ENCODE data around the gene AK5. TPM values are rescaled to one million over a fixed set of nuclear protein-coding genes. Genes with fewer than 3 reads are reported as not detected.

AK5 gene
- not detected for total RNA-seq
- long read RNA-seq, result 0 reads

GRCh38 chr1:77281491-77282186, at the start of gene AK5:
Gene AK5, plus strand, starts transcription at chr1:77282019. Its CDS starts 295 bp downstream, at chr1:77282314.
- peak; percentile 87 for DNase-seq (ENCODE audit: low spot score)

GRCh38 chr1:77232829-77233228, 49.0 kb upstream of the AK5 start:
- DNase-seq (ENCODE audit: low spot score), result no peak

- DNase-seq (ENCODE audit: low spot score), result no peak
These were observed 47.7 kb upstream of the AK5 start for GRCh38 chr1:77234096-77234495.

GRCh38 chr1:77234943-77235342, 46.9 kb upstream of the AK5 start:
- DNase-seq (ENCODE audit: low spot score), result no peak

- DNase-seq (ENCODE audit: low spot score), result no peak
These were observed 43.4 kb upstream of the AK5 start for GRCh38 chr1:77238462-77238861.

GRCh38 chr1:77239311-77239710, 42.5 kb upstream of the AK5 start:
- DNase-seq (ENCODE audit: low spot score), result no peak

- no peak for DNase-seq (ENCODE audit: low spot score)
These were observed 36.0 kb upstream of the AK5 start for GRCh38 chr1:77245830-77246229.

GRCh38 chr1:77250126-77250525, 31.7 kb upstream of the AK5 start:
- no peak for DNase-seq (ENCODE audit: low spot score)

- DNase-seq (ENCODE audit: low spot score), result no peak
These were observed 28.6 kb upstream of the AK5 start for GRCh38 chr1:77253211-77253610.

GRCh38 chr1:77263708-77264107, 18.1 kb upstream of the AK5 start:
- no peak for DNase-seq (ENCODE audit: low spot score)

- DNase-seq (ENCODE audit: low spot score), result no peak
These were observed 16.6 kb upstream of the AK5 start for GRCh38 chr1:77265180-77265579.

- no peak for DNase-seq (ENCODE audit: low spot score)
These were observed 14.8 kb upstream of the AK5 start for GRCh38 chr1:77267035-77267434.

GRCh38 chr1:77271852-77272580, 9.8 kb upstream of the AK5 start:
- DNase-seq (ENCODE audit: low spot score), result no peak

- no peak for DNase-seq (ENCODE audit: low spot score)
These were observed 7.9 kb upstream of the AK5 start for GRCh38 chr1:77273891-77274290.

- DNase-seq (ENCODE audit: low spot score), result no peak
These were observed 6.6 kb upstream of the AK5 start for GRCh38 chr1:77275194-77275593.

GRCh38 chr1:77276941-77277340, 4.9 kb upstream of the AK5 start:
- no peak for DNase-seq (ENCODE audit: low spot score)

- no peak for DNase-seq (ENCODE audit: low spot score)
These were observed 1.9 kb upstream of the AK5 start for GRCh38 chr1:77279929-77280328.

- DNase-seq (ENCODE audit: low spot score), result no peak
These were observed 857 bp upstream of the AK5 start for GRCh38 chr1:77280962-77281361.

GRCh38 chr1:77282187-77282865, 507 bp downstream of the AK5 start:
- no peak for DNase-seq (ENCODE audit: low spot score)

GRCh38 chr1:77282866-77283539, 1.2 kb downstream of the AK5 start:
- DNase-seq (ENCODE audit: low spot score), result no peak

GRCh38 chr1:77283701-77284425, 2.0 kb downstream of the AK5 start:
- no peak for DNase-seq (ENCODE audit: low spot score)

Data from mesenteric fat pad (tissue), 1 donor.